CD4-positive, alpha-beta memory T cell (primary cell): ENCODE measurements around the gene DNAJC22. TPM values are rescaled to one million over a fixed set of nuclear protein-coding genes. Genes with fewer than 3 reads are reported as not detected.

Experiments used
- CTCF ChIA-PET: fragments of 350-600 bp; sonication (Branson Sonifier 250); formaldehyde crosslinking; loops from one replicate; lab custom pipeline; 2021; ENCODE audit warnings: inconsistent platforms; ENCODE audit not compliant: partially characterized antibody; lab: Charles Lee
- POLR2A ChIA-PET: fragments of 350-600 bp; sonication (Branson Sonifier 250); formaldehyde crosslinking; loops from one replicate; lab custom pipeline; 2021; ENCODE audit not compliant: partially characterized antibody; lab: Charles Lee
- DNase-seq, 5 donors: peaks; one replicate each; pipeline versions ENCODE4 v3.0.0 to v3.0.0-alpha.2; 2020 to 2022; ENCODE audit warnings: mixed read lengths in 1 of 5
- H3K27ac ChIP-seq: one replicate; pipeline ENCODE4 v1.7.0; 2013; ENCODE audit warnings: low read depth, low read length
- H3K27me3 ChIP-seq: 2 replicates; pipeline ENCODE4 v1.7.0; 2013; ENCODE audit warnings: mild to moderate bottlenecking, low read length, moderate library complexity; ENCODE audit not compliant: insufficient read depth
- H3K36me3 ChIP-seq: 2 replicates; pipeline ENCODE4 v1.7.0; 2013; ENCODE audit warnings: mild to moderate bottlenecking, low read length, moderate library complexity; ENCODE audit not compliant: insufficient read depth
- H3K4me1 ChIP-seq: 2 replicates; pipeline ENCODE4 v1.7.0; 2013; ENCODE audit warnings: mild to moderate bottlenecking, low read length, moderate library complexity; ENCODE audit not compliant: insufficient read depth
- H3K4me3 ChIP-seq, 2 donors: one replicate each; pipeline ENCODE4 v1.7.0; 2013; ENCODE audit warnings: low read length in 2 of 2, mild to moderate bottlenecking in 1 of 2
- H3K9me3 ChIP-seq, 2 donors: one replicate each; pipeline ENCODE4 v1.7.0; 2013; ENCODE audit warnings: low read length in 2 of 2, control low read depth in 1 of 2; ENCODE audit not compliant: control insufficient read depth in 1 of 2
- H3K27ac Mint-ChIP-seq, 7 donors: one replicate each; pipeline ENCODE4 v1.8.0; 2020 to 2021; ENCODE audit warnings: mixed read lengths in 7 of 7, mild to moderate bottlenecking in 6 of 7, inconsistent platforms in 3 of 7, moderate library complexity in 3 of 7
- H3K27me3 Mint-ChIP-seq, 2 donors: one replicate each; pipeline ENCODE4 v1.8.0; 2020 to 2021; ENCODE audit warnings: mixed read lengths in 2 of 2
- H3K36me3 Mint-ChIP-seq, 2 donors: one replicate each; pipeline ENCODE4 v1.8.0; 2020 to 2021; ENCODE audit warnings: mixed read lengths in 2 of 2, inconsistent platforms in 1 of 2, mild to moderate bottlenecking in 1 of 2
- H3K4me1 Mint-ChIP-seq, 4 donors: one replicate each; pipeline ENCODE4 v1.8.0; 2020 to 2021; ENCODE audit warnings: mixed read lengths in 4 of 4, mild to moderate bottlenecking in 1 of 4
- H3K4me3 Mint-ChIP-seq, 8 donors: one replicate each; pipeline ENCODE4 v1.8.0; 2020 to 2021; ENCODE audit warnings: mixed read lengths in 8 of 8, mild to moderate bottlenecking in 7 of 8, moderate library complexity in 6 of 8, inconsistent platforms in 3 of 8
- H3K9me3 Mint-ChIP-seq, 8 donors: one replicate each; pipeline ENCODE4 v1.8.0; 2020 to 2021; ENCODE audit warnings: mixed read lengths in 8 of 8, mild to moderate bottlenecking in 5 of 8, inconsistent platforms in 3 of 8, moderate library complexity in 1 of 8
- intact Hi-C: fragments of 100-400 bp; cut with micrococcal nuclease; formaldehyde crosslinking; loops from one replicate; pipeline ENCODE4 v1.15.1; 2023
- polyA plus RNA-seq, 2 donors: library from polyadenylated mRNA; unstranded; fragments of 300-500 nt; fragmentation: Illumina TruSeq; gene quantifications; one replicate each; pipeline ENCODE4 v1.2.3, GENCODE V29; 2021
- total RNA-seq, 2 experiments: library from RNA; stranded (reverse); gene quantifications; one replicate each; pipeline ENCODE4 v1.2.3, GENCODE V29; 2021

Gene DNAJC22
- not detected for total RNA-seq
- not detected for polyA plus RNA-seq

GRCh38 chr12:49346659-49347310 lies at the start of gene DNAJC22:
Gene DNAJC22, plus strand, starts transcription at chr12:49346888. Its CDS starts 1,985 bp downstream, at chr12:49348873.
- peaks cover 16 to 46% (median 34%) of the 10 kb centered on the region in 4 donors for H3K4me1 Mint-ChIP-seq

GRCh38 chr12:49297695-49298060 lies 49.0 kb upstream of the DNAJC22 start:
- no peak overlapping the region for H3K4me3 ChIP-seq
- intact Hi-C loops, result no loop called here
- no peaks in the 10 kb centered on the region for H3K9me3 Mint-ChIP-seq
- no peaks in the 10 kb centered on the region for H3K36me3 Mint-ChIP-seq
- no peak overlapping the region for H3K27ac ChIP-seq
- POLR2A ChIA-PET, result no interaction called here
- H3K4me3 Mint-ChIP-seq, result peak overlapping the region in 6 of 8 donors; percentile 20 to 67 (median 48)
- no peak overlapping the region for H3K27ac Mint-ChIP-seq
- no peak for DNase-seq
- H3K4me1 Mint-ChIP-seq, result peaks cover 10 to 33% (median 22%) of the 10 kb centered on the region in 4 donors
- CTCF ChIA-PET, result interaction anchor here (0.9 to 4.2 kb wide), 5 partner anchors 9 to 49 kb away, joined by 3 to 24 read pairs (median 4); partner anchors contain the start of genes DNAJC22 and TROAP
- no peaks in the 10 kb centered on the region for H3K9me3 ChIP-seq
- H3K36me3 ChIP-seq, result no peaks in the 10 kb centered on the region
- H3K27me3 ChIP-seq, result peaks cover 32% of the 10 kb centered on the region
- H3K4me1 ChIP-seq, result peaks cover 20% of the 10 kb centered on the region
- H3K27me3 Mint-ChIP-seq, result peaks cover 35 to 47% of the 10 kb centered on the region in 2 donors

More at GRCh38 chr12:49346659-49347310, at the start of gene DNAJC22:
- no peaks in the 10 kb centered on the region for H3K36me3 ChIP-seq
- Mint-ChIP-seq H3K36me3 (no peaks in the 10 kb centered on the region), H3K9me3 (no peaks in the 10 kb centered on the region), H3K27ac (peak within 1 kb of the TSS in 4 of 7 donors; percentile 65 to 82 (median 78)), H3K27me3 (peaks cover 24 to 45% of the 10 kb centered on the region in 2 donors), H3K4me3 (peak within 1 kb of the TSS; percentile 81 to 92 (median 87))
- H3K4me1 ChIP-seq, result peaks cover 51% of the 10 kb centered on the region
- peak within 1 kb of the TSS; percentile 38 to 57 for H3K4me3 ChIP-seq
- CTCF ChIA-PET, result interaction anchor here (0.6 to 17.9 kb wide), 20 partner anchors 8 to 286 kb away, joined by 3 to 538 read pairs (median 7); partner anchors contain the start of genes C1QL4, PRPH, SPATS2 and TROAP
- POLR2A ChIA-PET, result interaction anchor here (0.8 to 2.5 kb wide), 6 partner anchors 9 to 164 kb away, joined by 3 to 15 read pairs (median 3); partner anchors contain the start of genes SPATS2 and TROAP
- DNase-seq, result peak in 2 of 5 donors; percentile 30 to 50
- H3K27ac ChIP-seq, result no peak within 1 kb of the TSS
- H3K9me3 ChIP-seq, result no peaks in the 10 kb centered on the region
- intact Hi-C loops, result loop anchor here (1.0 kb wide), 1 partner anchor 58 kb away; no protein-coding TSS in a partner anchor
- peaks cover 61% of the 10 kb centered on the region for H3K27me3 ChIP-seq

- POLR2A ChIA-PET, result no interaction called here
- Mint-ChIP-seq H3K36me3 (no peaks in the 10 kb centered on the region), H3K4me3 (peak overlapping the region in 6 of 8 donors; percentile 20 to 67 (median 48)), H3K27me3 (peaks cover 39 to 51% of the 10 kb centered on the region in 2 donors), H3K27ac (no peak overlapping the region), H3K9me3 (no peaks in the 10 kb centered on the region), H3K4me1 (peaks cover 10 to 33% (median 22%) of the 10 kb centered on the region in 4 donors)
- no peaks in the 10 kb centered on the region for H3K9me3 ChIP-seq
- no peak overlapping the region for H3K4me3 ChIP-seq
- H3K27me3 ChIP-seq, result peaks cover 32% of the 10 kb centered on the region
- peaks cover 20% of the 10 kb centered on the region for H3K4me1 ChIP-seq
- CTCF ChIA-PET, result interaction anchor here (1.4 kb wide), 1 partner anchor 9 kb away, joined by 6 read pairs; no protein-coding TSS in a partner anchor
- intact Hi-C loops, result no loop called here
- no peak for DNase-seq
- no peaks in the 10 kb centered on the region for H3K36me3 ChIP-seq
- no peak overlapping the region for H3K27ac ChIP-seq
These were observed 48.5 kb upstream of the DNAJC22 start for GRCh38 chr12:49298160-49298559.

GRCh38 chr12:49301760-49302159 lies 44.9 kb upstream of the DNAJC22 start:
- H3K4me3 ChIP-seq, result no peak overlapping the region
- Mint-ChIP-seq H3K27me3 (peaks cover 33 to 46% of the 10 kb centered on the region in 2 donors), H3K9me3 (no peaks in the 10 kb centered on the region), H3K27ac (no peak overlapping the region), H3K4me1 (peaks cover 7 to 25% (median 16%) of the 10 kb centered on the region in 4 donors), H3K4me3 (no peak overlapping the region), H3K36me3 (no peaks in the 10 kb centered on the region)
- CTCF ChIA-PET, result no interaction called here
- DNase-seq, result no peak
- H3K4me1 ChIP-seq, result peaks cover 12% of the 10 kb centered on the region
- H3K27ac ChIP-seq, result no peak overlapping the region
- no peaks in the 10 kb centered on the region for H3K36me3 ChIP-seq
- H3K27me3 ChIP-seq, result peaks cover 13% of the 10 kb centered on the region
- no peaks in the 10 kb centered on the region for H3K9me3 ChIP-seq
- intact Hi-C loops, result no loop called here
- POLR2A ChIA-PET, result no interaction called here

GRCh38 chr12:49304161-49304560 lies 42.5 kb upstream of the DNAJC22 start:
- Histone ChIP-seq H3K27ac (no peak overlapping the region), H3K9me3 (no peaks in the 10 kb centered on the region), H3K4me3 (no peak overlapping the region), H3K36me3 (no peaks in the 10 kb centered on the region), H3K4me1 (no peaks in the 10 kb centered on the region), H3K27me3 (no peaks in the 10 kb centered on the region)
- DNase-seq, result no peak
- intact Hi-C loops, result no loop called here
- CTCF ChIA-PET, result interaction anchor here (2.0 to 2.9 kb wide), 2 partner anchors 10 to 15 kb away, joined by 8 to 11 read pairs; partner anchors contain the start of gene PRPH
- peaks cover 19 to 32% of the 10 kb centered on the region in 2 donors for H3K27me3 Mint-ChIP-seq
- POLR2A ChIA-PET, result no interaction called here
- peaks cover 4 to 5% (median 4%) of the 10 kb centered on the region in 4 donors for H3K4me1 Mint-ChIP-seq
- no peaks in the 10 kb centered on the region for H3K9me3 Mint-ChIP-seq
- H3K4me3 Mint-ChIP-seq, result no peak overlapping the region
- no peaks in the 10 kb centered on the region for H3K36me3 Mint-ChIP-seq
- no peak overlapping the region for H3K27ac Mint-ChIP-seq

GRCh38 chr12:49305762-49306510 lies 40.8 kb upstream of the DNAJC22 start:
- intact Hi-C loops, result no loop called here
- no peak overlapping the region for H3K4me3 Mint-ChIP-seq
- Histone ChIP-seq H3K27me3 (no peaks in the 10 kb centered on the region), H3K27ac (no peak overlapping the region), H3K9me3 (no peaks in the 10 kb centered on the region), H3K4me3 (no peak overlapping the region), H3K36me3 (no peaks in the 10 kb centered on the region), H3K4me1 (no peaks in the 10 kb centered on the region)
- peaks cover 20 to 37% of the 10 kb centered on the region in 2 donors for H3K27me3 Mint-ChIP-seq
- ChIA-PET POLR2A (no interaction called here), CTCF (interaction anchor here (0.9 to 2.9 kb wide), 4 partner anchors 11 to 53 kb away, joined by 3 to 11 read pairs (median 3); partner anchors contain the start of genes PRPH and TROAP)
- no peak for DNase-seq
- no peaks in the 10 kb centered on the region for H3K9me3 Mint-ChIP-seq
- H3K36me3 Mint-ChIP-seq, result no peaks in the 10 kb centered on the region
- peaks cover 4 to 5% (median 4%) of the 10 kb centered on the region in 4 donors for H3K4me1 Mint-ChIP-seq
- H3K27ac Mint-ChIP-seq, result no peak overlapping the region
